NCI-H1436 (cell line): ENCODE results near the gene ANAPC7.
"Not testable (repeated sequence)": the region's sequence is repeated elsewhere in the genome, so short reads cannot be mapped to it uniquely, and the experiment has no call there.

Experiments
- DNase-seq: peaks from one replicate; lab custom pipeline; 2025; lab: John Stamatoyannopoulos, UW

ANAPC7 gene

GRCh38 chr12:110348431-110349059, 55.0 kb downstream of the ANAPC7 start:
- no peak for DNase-seq

DNA sequence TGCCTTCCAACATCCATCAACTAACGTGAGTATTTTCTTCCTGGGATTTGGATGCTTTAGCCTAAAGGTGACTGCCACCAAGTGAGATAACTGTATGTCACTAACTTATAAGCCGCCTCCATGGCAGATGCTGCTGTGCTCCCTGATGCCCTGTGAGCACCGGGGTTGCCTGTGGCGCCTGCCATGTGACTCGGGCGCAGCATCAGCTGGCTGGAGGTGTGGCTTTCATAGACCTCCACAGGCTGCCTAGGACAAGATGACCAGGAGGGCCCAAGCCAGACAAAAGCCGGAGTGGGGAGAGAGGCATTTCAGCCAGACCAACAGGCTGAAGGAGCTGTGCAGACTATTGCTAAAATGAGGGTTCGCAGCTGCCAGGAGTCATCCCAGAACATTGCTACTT, 55.7 kb downstream of the ANAPC7 start:
- DNase-seq = no peak

GRCh38 chr12:110345963-110346362, 57.5 kb downstream of the ANAPC7 start:
- no peak for DNase-seq

- DNase-seq = no peak
These were observed 58.3 kb downstream of the ANAPC7 start for GRCh38 chr12:110345176-110345661.

GRCh38 chr12:110344657-110345056, 58.9 kb downstream of the ANAPC7 start:
- DNase-seq = no peak

DNA sequence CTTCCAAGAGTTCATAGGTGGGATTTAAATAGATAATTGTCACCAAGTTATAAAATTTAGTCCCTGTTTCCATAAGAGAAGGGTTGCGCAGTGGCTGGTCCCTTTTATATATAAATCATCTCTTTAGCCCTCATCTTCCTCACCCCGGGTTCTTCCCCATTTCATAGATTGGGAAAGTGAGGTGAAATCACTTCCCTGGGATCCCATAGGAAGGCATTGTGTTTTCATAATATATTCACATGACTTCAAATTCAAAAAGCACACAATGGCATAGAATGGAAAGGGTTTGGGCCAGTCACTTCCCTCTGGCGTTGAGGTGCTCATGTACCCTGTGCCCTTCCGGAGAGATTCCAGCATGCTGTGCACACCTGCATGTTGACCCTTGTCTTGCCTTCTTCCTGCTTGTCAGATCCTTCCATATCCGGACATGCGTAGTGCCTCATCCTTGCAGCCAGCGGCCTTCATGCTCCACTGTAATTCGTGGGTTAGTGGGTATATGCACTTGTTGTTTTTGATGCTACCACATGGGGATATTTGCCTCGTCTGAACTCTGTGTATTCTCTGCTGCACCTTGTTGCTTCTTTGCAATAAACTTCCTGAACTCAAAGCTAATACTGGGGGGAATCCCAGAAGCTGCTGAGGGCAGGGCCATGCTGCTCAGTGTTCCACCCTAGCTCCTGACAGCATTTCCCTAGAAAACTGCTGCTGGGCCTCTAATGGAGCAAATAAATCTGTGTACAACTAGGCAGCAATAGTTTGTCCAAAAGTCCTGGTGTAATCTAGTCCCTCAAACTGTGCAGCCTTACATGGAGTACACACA, 59.6 kb downstream of the ANAPC7 start:
- no peak for DNase-seq

GRCh38 chr12:110343114-110343513, 60.4 kb downstream of the ANAPC7 start:
- no peak for DNase-seq

DNA sequence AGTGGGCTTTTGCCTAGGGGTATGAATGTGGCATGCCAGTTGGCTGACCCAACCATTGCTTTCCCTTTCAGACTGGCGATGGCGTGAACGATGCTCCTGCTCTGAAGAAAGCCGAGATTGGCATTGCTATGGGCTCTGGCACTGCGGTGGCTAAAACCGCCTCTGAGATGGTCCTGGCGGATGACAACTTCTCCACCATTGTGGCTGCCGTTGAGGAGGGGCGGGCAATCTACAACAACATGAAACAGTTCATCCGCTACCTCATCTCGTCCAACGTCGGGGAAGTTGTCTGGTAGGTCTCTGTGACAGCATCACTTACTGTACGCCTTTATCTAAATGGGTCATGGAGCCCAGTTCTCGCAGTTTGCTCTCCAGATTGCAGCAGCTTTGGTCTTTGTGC, 61.4 kb downstream of the ANAPC7 start:
- DNase-seq = no peak

GRCh38 chr12:110340706-110341105, 62.8 kb downstream of the ANAPC7 start:
- no peak for DNase-seq

GRCh38 chr12:110340261-110340660, 63.2 kb downstream of the ANAPC7 start:
- not testable (repeated sequence) for DNase-seq

DNA sequence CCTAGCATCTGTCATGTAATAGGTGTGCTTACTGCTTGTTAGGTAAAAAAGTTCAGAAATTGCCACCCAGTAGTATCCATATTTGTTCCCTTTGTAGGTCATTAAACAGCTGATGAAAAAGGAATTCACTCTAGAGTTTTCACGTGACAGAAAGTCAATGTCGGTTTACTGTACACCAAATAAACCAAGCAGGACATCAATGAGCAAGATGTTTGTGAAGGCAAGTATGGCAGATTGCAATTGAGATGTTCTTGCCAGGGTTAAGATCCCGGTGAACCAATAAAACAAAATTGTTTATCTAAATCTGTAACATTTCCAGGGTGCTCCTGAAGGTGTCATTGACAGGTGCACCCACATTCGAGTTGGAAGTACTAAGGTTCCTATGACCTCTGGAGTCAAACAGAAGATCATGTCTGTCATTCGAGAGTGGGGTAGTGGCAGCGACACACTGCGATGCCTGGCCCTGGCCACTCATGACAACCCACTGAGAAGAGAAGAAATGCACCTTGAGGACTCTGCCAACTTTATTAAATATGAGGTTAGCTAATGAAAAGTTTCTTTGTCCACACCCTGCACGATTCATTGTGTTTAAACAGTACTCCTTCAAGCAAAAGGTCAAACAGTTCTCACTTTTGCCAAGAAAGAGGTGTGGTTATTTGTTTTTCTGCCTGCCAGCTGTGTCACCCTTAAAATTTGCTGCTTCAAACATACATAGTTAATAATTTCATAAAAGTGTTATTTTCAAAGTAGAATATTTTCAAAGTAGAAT, 64.1 kb downstream of the ANAPC7 start:
- DNase-seq = no peak

DNA sequence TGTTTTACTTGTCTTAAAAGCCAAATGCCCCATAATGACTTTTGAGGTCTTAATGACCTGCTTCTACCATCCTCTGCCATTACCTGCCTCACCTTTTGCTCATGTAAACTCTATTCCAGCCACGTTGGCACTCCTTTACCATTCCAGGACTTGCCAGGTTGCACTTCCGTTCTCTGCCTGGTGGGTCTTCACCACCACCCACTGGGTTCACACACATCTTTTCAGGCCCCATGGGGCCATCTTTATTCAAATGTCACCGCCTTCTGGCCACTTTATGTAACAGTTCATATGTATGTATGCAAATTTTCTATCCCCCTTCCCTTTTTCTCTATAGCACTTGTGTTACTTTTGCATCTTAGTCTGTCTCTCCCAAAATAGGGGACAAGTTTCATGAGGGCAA, 64.8 kb downstream of the ANAPC7 start:
- no peak for DNase-seq

GRCh38 chr12:110337912-110338710, 65.4 kb downstream of the ANAPC7 start:
- DNase-seq = no peak

DNA sequence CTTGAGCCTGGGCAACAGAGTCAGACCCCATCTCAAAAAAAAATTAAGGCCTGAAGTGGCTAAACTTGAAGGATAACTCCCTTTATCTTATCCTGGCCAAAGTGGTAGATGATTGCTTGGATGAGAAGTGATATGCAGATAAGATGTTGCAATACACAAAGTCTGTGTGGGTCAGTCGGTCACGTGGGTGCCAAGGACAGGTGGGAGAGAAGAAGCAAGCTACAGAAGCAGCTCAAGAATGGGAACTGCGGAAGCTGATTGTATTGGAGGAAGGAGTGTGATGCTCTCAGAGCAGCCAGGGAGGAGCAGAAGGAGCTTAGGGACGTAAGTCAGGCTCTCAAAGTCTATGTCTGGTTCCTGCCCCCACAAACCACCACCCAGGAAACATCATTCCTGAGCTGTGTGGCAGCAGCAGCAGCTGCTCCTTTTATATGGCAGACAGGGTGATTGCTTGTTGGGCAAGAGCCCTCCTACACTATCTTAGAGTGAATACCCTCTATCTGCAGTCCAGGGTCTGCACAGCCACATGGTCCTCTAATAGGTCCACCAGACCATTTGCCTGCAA, 67.9 kb downstream of the ANAPC7 start:
- DNase-seq = no peak

- DNase-seq = no peak
These were observed 70.3 kb downstream of the ANAPC7 start for GRCh38 chr12:110333201-110333600.

GRCh38 chr12:110330544-110330943, 73.0 kb downstream of the ANAPC7 start:
- DNase-seq = no peak

DNA sequence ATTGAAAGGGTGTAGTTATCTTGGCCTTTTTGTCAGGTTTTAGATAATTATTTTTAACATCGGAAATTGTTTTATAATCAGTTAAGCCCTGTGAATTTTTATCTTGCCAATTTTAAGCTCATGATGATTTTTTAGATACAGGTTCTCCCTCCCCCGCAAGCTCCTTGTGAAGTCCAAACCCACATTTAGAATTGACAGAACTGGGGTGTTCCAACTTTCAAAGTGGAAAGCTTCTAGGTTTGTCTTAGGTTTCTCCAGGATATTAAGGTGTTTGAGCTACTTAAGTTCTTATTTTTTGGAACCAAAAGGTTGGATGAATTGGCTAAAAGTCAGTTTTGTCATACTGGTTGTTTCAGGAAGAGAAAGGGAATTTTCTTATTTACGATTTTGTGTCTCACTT, 73.4 kb downstream of the ANAPC7 start:
- no peak for DNase-seq

GRCh38 chr12:110329710-110330109, 73.8 kb downstream of the ANAPC7 start:
- no peak for DNase-seq
